Panc1 (cell line): Measurements from ENCODE around the gene RNF144A. TPM values are rescaled to one million over a fixed set of nuclear protein-coding genes. Genes with fewer than 3 reads are reported as not detected.

Source experiments
- ATAC-seq: fragments of 200-7000 bp; cut with Tn5 transposase; 2 replicates; pipeline ENCODE4 v1.9.1; 2020; ENCODE audit warnings: mild to moderate bottlenecking, moderate library complexity
- BruUV-seq: library from RNA; stranded (reverse); fragments of 400-500 nt; replicated peaks from 2 replicates; lab custom pipeline; 2021; lab: Mats Ljungman, UMichigan
- CTCF ChIA-PET: fragments of 300-600 bp; sonication (Branson Sonifier 250); formaldehyde crosslinking; loops from one replicate; lab custom pipeline; 2022; ENCODE audit warnings: antibody characterized with exemption; lab: Charles Lee
- POLR2A ChIA-PET: fragments of 300-600 bp; sonication (Branson Sonifier 250); formaldehyde crosslinking; loops from one replicate; lab custom pipeline; 2022; ENCODE audit warnings: antibody characterized with exemption; lab: Charles Lee
- DNase-seq: peaks from one replicate; pipeline ENCODE4 v3.0.0-alpha.2; 2010; ENCODE audit warnings: low read depth, low spot score
- H3K27ac ChIP-seq: 2 replicates; pipeline ENCODE4 v1.5.1; 2011; ENCODE audit warnings: mild to moderate bottlenecking, low read length, inconsistent platforms
- H3K27me3 ChIP-seq: fragments of 200-500 bp; sonication (Bioruptor generic); 2 replicates; pipeline ENCODE4 v1.6.0; 2014; ENCODE audit warnings: low read length, inconsistent platforms; ENCODE audit not compliant: control insufficient read depth, insufficient read depth
- H3K36me3 ChIP-seq: fragments of 200-500 bp; sonication (Bioruptor generic); 2 replicates; pipeline ENCODE4 v1.5.1; 2014; ENCODE audit warnings: inconsistent platforms, mild to moderate bottlenecking, low read length, moderate library complexity; ENCODE audit not compliant: control insufficient read depth, insufficient read depth
- H3K4me1 ChIP-seq: 2 replicates; pipeline ENCODE4 v1.5.1; 2011; ENCODE audit warnings: inconsistent platforms, mild to moderate bottlenecking, low read length, moderate library complexity; ENCODE audit not compliant: control insufficient read depth, insufficient read depth
- H3K4me3 ChIP-seq, 2 experiments: 2 replicates each; pipeline ENCODE4 v1.5.1; 2011 to 2012; ENCODE audit warnings: low read depth in 2 of 2, low read length in 2 of 2, mild to moderate bottlenecking in 2 of 2, inconsistent platforms in 1 of 2, moderate library complexity in 1 of 2
- H3K9me3 ChIP-seq: fragments of 200-500 bp; sonication (Bioruptor generic); 2 replicates; pipeline ENCODE4 v1.5.1; 2014; ENCODE audit warnings: low read depth, mild to moderate bottlenecking, inconsistent platforms, low read length, moderate library complexity; ENCODE audit not compliant: control insufficient read depth, insufficient read depth
- CTCF ChIP-seq: fragments of 450-650 bp; IDR thresholded peaks from 2 replicates; pipeline ENCODE4 v1.5.1; 2017; ENCODE audit warnings: mild to moderate bottlenecking
- POLR2AphosphoS5 ChIP-seq: IDR thresholded peaks from 2 replicates; pipeline ENCODE4 v1.6.1; 2012; ENCODE audit warnings: mild to moderate bottlenecking, low read depth, low read length, moderate library complexity
- REST ChIP-seq, 2 experiments: IDR thresholded peaks; 2 replicates each; pipeline ENCODE4 v1.6.1; 2011 to 2012; ENCODE audit warnings: low read depth in 2 of 2, control low read depth in 1 of 2, low read length in 1 of 2, mild to moderate bottlenecking in 1 of 2, moderate library complexity in 1 of 2; ENCODE audit not compliant: insufficient read depth in 1 of 2
- SIN3A ChIP-seq: IDR thresholded peaks from 2 replicates; pipeline ENCODE4 v1.6.1; 2012; ENCODE audit warnings: low read depth, mild to moderate bottlenecking, low read length, moderate library complexity, borderline replicate concordance; ENCODE audit not compliant: insufficient read depth
- TCF7L2 ChIP-seq: IDR thresholded peaks from 2 replicates; pipeline ENCODE4 v1.6.1; 2011; ENCODE audit warnings: mild to moderate bottlenecking, low read depth, low read length, inconsistent platforms
- in situ Hi-C: cut with HindIII; loops from 2 replicates; pipeline ENCODE4 v1.10.0; 2016; ENCODE audit warnings: low sequenced_read_pairs, low pct_unique_long_range_greater_than_20kb
- intact Hi-C: fragments of 100-400 bp; cut with micrococcal nuclease; formaldehyde crosslinking; loops from one replicate; pipeline ENCODE4 v1.10.0; 2022; ENCODE audit not compliant: unreplicated experiment
- total RNA-seq: library from RNA; stranded (reverse); gene quantifications from one replicate; pipeline ENCODE4 v1.2.1, GENCODE V29; 2021; ENCODE audit not compliant: unreplicated experiment

Gene RNF144A
- total RNA-seq, 1 experiment from 2014 or later, result 5.4 TPM

DNA sequence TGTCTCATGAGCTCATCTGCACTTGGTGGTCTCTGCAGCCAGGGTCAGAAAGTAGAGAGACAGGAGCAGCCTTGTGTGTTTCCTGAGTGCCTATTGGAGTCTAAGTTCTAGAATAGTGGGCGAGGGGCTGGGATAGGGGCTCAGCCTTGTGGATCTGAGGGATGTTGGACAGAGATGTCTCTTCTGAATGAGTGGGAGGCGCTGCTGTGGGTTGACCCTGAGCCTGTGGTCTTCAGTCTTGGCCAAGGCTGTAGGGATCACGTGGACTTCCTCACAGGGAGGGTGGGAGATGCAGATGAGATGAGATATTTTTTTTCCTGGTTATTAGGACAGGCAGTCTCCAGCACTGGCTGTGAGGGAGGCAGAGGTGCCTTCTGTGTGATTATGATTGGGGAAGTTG, 61.8 kb downstream of the RNF144A start:
- no TSS peak for BruUV-seq
- intact Hi-C loops, result no loop called here
- no peak overlapping the region for H3K27ac ChIP-seq
- DNase-seq (no peak), ATAC-seq (no peak)
- no peaks in the 10 kb centered on the region for H3K36me3 ChIP-seq
- H3K9me3 ChIP-seq, result no peaks in the 10 kb centered on the region
- H3K4me3 ChIP-seq, result no peak overlapping the region
- H3K27me3 ChIP-seq, result no peaks in the 10 kb centered on the region
- CTCF ChIA-PET, result no interaction called here
- H3K4me1 ChIP-seq, result no peaks in the 10 kb centered on the region
- TF ChIP-seq TCF7L2, result no peak
- no peak for TF ChIP-seq POLR2AphosphoS5
- no peak for TF ChIP-seq REST (IDR thresholded peaks at IDR 0.05; ENCODE audit: insufficient read depth in 1 of 2, low read depth in 2 of 2, low read length in 1 of 2)
- no peak for TF ChIP-seq SIN3A
- no peak for TF ChIP-seq CTCF
- in situ Hi-C loops, result no loop called here
- POLR2A ChIA-PET, result no interaction called here

DNA sequence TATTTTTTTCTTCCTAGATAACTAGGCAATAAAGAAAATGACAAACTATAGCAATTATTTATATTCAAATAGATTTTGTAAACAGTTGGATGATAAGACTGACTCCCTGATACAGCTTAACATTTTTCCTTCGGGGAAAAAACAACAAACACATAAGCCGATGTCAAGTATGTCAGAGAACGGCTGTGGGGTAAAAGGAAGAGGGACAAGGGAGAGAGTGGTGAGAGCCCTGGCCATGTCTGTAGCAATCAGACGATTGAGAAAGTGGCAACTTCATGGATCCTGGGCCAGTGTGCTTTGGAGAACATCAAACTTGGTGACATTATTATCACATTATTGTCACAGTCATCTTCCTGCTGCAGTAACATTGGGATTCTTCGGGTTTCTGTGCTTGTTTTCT, 65.2 kb downstream of the RNF144A start:
- CTCF ChIA-PET, result no interaction called here
- no peak for TF ChIP-seq POLR2AphosphoS5
- TF ChIP-seq CTCF, result no peak
- TF ChIP-seq REST (IDR thresholded peaks at IDR 0.05; ENCODE audit: insufficient read depth in 1 of 2, low read depth in 2 of 2, low read length in 1 of 2), result no peak
- no peak for TF ChIP-seq SIN3A
- intact Hi-C loops (no loop called here), in situ Hi-C loops (no loop called here)
- H3K4me1 ChIP-seq, result no peaks in the 10 kb centered on the region
- no peak for DNase-seq
- POLR2A ChIA-PET, result no interaction called here
- no peaks in the 10 kb centered on the region for H3K36me3 ChIP-seq
- no TSS peak for BruUV-seq
- no peaks in the 10 kb centered on the region for H3K27me3 ChIP-seq
- H3K4me3 ChIP-seq, result no peak overlapping the region
- no peaks in the 10 kb centered on the region for H3K9me3 ChIP-seq
- no peak overlapping the region for H3K27ac ChIP-seq
- no peak for ATAC-seq
